LNCaP clone FGC (cell line): ENCODE measurements around the gene RABGAP1.

Experiments
- DNase-seq: peaks from one replicate; pipeline ENCODE4 v3.0.0-alpha.2; 2011; ENCODE audit warnings: low read depth
- H3K4me3 ChIP-seq: 2 replicates; pipeline ENCODE4 v1.5.1; 2011; ENCODE audit warnings: mild to moderate bottlenecking, low read depth, low read length, control low read depth
- TF ChIP-seq, protein P1 (sequence below): IDR thresholded peaks from 2 replicates; pipeline ENCODE4 v1.5.1; 2012; ENCODE audit warnings: mild to moderate bottlenecking; ENCODE audit not compliant: control insufficient read depth, insufficient read depth; ENCODE audit errors: extremely low read depth

RABGAP1 gene

DNA sequence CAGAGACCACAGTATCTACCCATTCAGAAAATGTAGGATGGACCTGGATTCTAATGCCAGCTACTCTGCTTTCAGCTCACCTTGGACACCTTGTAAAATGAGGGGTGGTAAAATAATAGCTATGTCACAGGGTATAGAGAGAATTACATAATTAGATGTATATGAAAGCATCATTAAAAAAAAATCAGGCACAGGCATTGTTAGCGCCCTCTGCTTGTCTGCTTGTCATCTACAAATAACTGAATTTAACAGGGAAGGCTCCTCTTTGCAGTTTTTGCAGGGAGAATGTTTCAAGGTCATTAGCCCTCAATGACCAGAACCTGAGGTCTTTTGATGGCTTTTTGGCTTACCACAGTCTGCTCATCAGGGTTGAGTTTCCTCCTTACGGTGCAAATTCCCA, 150.6 kb downstream of the RABGAP1 start:
- DNase-seq: no peak
- no peak overlapping the region for H3K4me3 ChIP-seq
- TF ChIP-seq, protein P1, sequence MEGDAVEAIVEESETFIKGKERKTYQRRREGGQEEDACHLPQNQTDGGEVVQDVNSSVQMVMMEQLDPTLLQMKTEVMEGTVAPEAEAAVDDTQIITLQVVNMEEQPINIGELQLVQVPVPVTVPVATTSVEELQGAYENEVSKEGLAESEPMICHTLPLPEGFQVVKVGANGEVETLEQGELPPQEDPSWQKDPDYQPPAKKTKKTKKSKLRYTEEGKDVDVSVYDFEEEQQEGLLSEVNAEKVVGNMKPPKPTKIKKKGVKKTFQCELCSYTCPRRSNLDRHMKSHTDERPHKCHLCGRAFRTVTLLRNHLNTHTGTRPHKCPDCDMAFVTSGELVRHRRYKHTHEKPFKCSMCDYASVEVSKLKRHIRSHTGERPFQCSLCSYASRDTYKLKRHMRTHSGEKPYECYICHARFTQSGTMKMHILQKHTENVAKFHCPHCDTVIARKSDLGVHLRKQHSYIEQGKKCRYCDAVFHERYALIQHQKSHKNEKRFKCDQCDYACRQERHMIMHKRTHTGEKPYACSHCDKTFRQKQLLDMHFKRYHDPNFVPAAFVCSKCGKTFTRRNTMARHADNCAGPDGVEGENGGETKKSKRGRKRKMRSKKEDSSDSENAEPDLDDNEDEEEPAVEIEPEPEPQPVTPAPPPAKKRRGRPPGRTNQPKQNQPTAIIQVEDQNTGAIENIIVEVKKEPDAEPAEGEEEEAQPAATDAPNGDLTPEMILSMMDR: peak; percentile 37

- no peak for DNase-seq
- H3K4me3 ChIP-seq: no peak overlapping the region
- TF ChIP-seq, protein P1: no peak
Measured at GRCh38 chr9:123093141-123093540, 152.3 kb downstream of the RABGAP1 start.

- DNase-seq: no peak
- TF ChIP-seq, protein P1: no peak
Measured at GRCh38 chr9:123096987-123097386, 156.2 kb downstream of the RABGAP1 start.

DNA sequence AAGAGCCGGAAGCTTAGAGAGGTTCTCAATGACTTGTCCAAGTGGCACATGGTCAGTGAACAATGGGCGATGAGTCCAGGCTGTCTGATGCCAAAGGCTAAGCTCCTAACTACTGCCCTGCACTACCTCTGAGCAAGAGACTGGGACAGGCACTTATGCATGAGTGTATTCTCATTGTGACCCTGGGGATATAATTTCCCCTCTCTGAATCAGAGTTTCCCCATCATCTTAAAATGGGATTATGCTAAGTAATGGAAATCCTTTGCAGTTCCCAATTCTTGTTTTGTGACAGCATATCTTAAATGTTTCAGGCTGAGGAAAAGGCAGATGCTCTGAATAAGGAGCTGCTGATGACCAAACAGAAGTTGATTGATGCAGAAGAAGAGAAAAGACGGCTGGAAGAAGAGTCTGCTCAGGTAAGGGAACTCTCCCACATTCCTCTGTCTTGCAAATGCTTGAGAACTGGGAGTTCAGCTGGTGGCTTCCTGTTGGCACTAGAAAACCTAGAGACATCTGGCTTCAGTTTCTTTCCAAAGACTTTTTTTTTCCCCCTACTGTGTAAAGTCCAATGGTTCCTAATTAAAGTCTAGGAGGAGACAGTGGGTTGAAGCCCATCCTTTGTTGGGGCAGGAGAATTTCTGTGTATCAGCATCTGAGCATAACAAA, 156.7 kb downstream of the RABGAP1 start:
- TF ChIP-seq, protein P1: no peak
- DNase-seq: no peak
- no peak overlapping the region for H3K4me3 ChIP-seq

More at GRCh38 chr9:123096987-123097386, 156.2 kb downstream of the RABGAP1 start:
- no peak overlapping the region for H3K4me3 ChIP-seq

GRCh38 chr9:123098096-123098459, 157.3 kb downstream of the RABGAP1 start:
- no peak overlapping the region for H3K4me3 ChIP-seq
- no peak for DNase-seq
- TF ChIP-seq, protein P1: no peak

DNA sequence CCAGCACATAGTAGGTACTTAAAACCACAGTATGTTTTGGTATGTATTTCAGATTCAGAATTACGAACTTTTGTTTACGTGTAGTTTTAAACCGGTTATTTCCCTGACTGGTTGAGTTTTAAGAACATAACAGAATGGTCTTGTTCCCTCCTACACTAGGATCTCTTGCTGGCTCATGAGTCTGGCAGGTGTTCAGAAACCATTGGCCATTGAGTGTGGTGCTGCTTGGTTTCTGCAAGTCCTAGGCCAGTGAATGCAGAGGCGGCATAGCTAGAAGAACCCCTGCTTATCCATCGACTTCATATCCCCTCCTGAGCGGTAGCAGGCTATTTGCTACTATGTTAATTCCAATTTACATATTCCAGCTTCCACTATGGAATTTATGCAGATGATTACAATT, 158.2 kb downstream of the RABGAP1 start:
- TF ChIP-seq, protein P1: no peak
- DNase-seq: no peak

GRCh38 chr9:123099548-123099947, 158.7 kb downstream of the RABGAP1 start:
- H3K4me3 ChIP-seq: no peak overlapping the region
- TF ChIP-seq, protein P1: no peak
- no peak for DNase-seq

More for the DNA sequence above, 158.2 kb downstream of the RABGAP1 start:
- no peak overlapping the region for H3K4me3 ChIP-seq
